Activated CD4-positive, CD25-positive, alpha-beta regulatory T cell treated with anti-CD3 and anti-CD28 coated beads, Interleukin-2, amount 50 U/mL, for 24 hours (primary cell): ENCODE data around the gene YPEL2.
"Not testable (repeated sequence)": the region's sequence is repeated elsewhere in the genome, so short reads cannot be mapped to it uniquely, and the experiment has no call there.

Source experiments
- ATAC-seq, 2 donors: fragments of 150-1000 bp; cut with Tn5 transposase; one replicate each; pipeline ENCODE4 v1.10.0; 2021; ENCODE audit warnings: mild to moderate bottlenecking in 1 of 2, moderate library complexity in 1 of 2

Gene YPEL2

GRCh38 chr17:59377410-59377809, 46.0 kb downstream of the YPEL2 start:
- ATAC-seq = no peak

- no peak for ATAC-seq
These were observed 47.2 kb downstream of the YPEL2 start for GRCh38 chr17:59378675-59379074.

GRCh38 chr17:59380474-59380873, 49.0 kb downstream of the YPEL2 start:
- ATAC-seq = no peak

- ATAC-seq = no peak
These were observed 50.5 kb downstream of the YPEL2 start for GRCh38 chr17:59381716-59382570.

GRCh38 chr17:59383893-59384292, 52.4 kb downstream of the YPEL2 start:
- no peak for ATAC-seq

GRCh38 chr17:59387351-59388068, 56.1 kb downstream of the YPEL2 start:
- ATAC-seq = no peak

GRCh38 chr17:59388069-59388556, 56.7 kb downstream of the YPEL2 start:
- no peak for ATAC-seq

GRCh38 chr17:59389066-59389465, 57.6 kb downstream of the YPEL2 start:
- no peak for ATAC-seq

- ATAC-seq = no peak
These were observed 59.6 kb downstream of the YPEL2 start for GRCh38 chr17:59391021-59391420.

- no peak for ATAC-seq
These were observed 61.7 kb downstream of the YPEL2 start for GRCh38 chr17:59392973-59393679.

GRCh38 chr17:59393742-59394410, 62.4 kb downstream of the YPEL2 start:
- not testable (repeated sequence) for ATAC-seq

GRCh38 chr17:59396134-59396826, 64.8 kb downstream of the YPEL2 start:
- ATAC-seq = no peak

GRCh38 chr17:59397316-59398073, 66.0 kb downstream of the YPEL2 start:
- ATAC-seq = no peak

- no peak for ATAC-seq
These were observed 68.5 kb downstream of the YPEL2 start for GRCh38 chr17:59399914-59400313.

GRCh38 chr17:59400858-59401257, 69.4 kb downstream of the YPEL2 start:
- ATAC-seq = no peak

GRCh38 chr17:59401274-59401673, 69.8 kb downstream of the YPEL2 start:
- no peak for ATAC-seq

- ATAC-seq = no peak
These were observed 70.3 kb downstream of the YPEL2 start for GRCh38 chr17:59401725-59402124.

- ATAC-seq = no peak
These were observed 71.3 kb downstream of the YPEL2 start for GRCh38 chr17:59402760-59403159.

GRCh38 chr17:59404471-59404870, 73.0 kb downstream of the YPEL2 start:
- ATAC-seq = no peak

GRCh38 chr17:59405944-59406705, 74.7 kb downstream of the YPEL2 start:
- no peak for ATAC-seq
